Osteoblast (primary cell): ENCODE results near the gene ANKRD55. TPM values are rescaled to one million over a fixed set of nuclear protein-coding genes. Genes with fewer than 3 reads are reported as not detected.
"Not testable (repeated sequence)": the region's sequence is repeated elsewhere in the genome, so short reads cannot be mapped to it uniquely, and the experiment has no call there.

Source experiments
- DNase-seq: peaks from one replicate; pipeline ENCODE4 v3.0.0; 2011; ENCODE audit warnings: low spot score, mixed read lengths; ENCODE audit not compliant: insufficient read length; ENCODE audit errors: missing footprints
- H2AFZ ChIP-seq: 2 replicates; pipeline ENCODE4 v1.6.0; 2011; ENCODE audit warnings: mild to moderate bottlenecking, low read length
- H3K27ac ChIP-seq: 2 replicates; pipeline ENCODE4 v1.5.1; 2011; ENCODE audit warnings: mild to moderate bottlenecking, low read depth, low read length, moderate library complexity
- H3K27me3 ChIP-seq: 2 replicates; pipeline ENCODE4 v1.6.0; 2012; ENCODE audit warnings: mild to moderate bottlenecking, control low read depth, inconsistent platforms, low read length, moderate library complexity; ENCODE audit not compliant: insufficient read depth
- H3K36me3 ChIP-seq: 2 replicates; pipeline ENCODE4 v1.5.1; 2011; ENCODE audit warnings: mild to moderate bottlenecking, low read length, control low read depth, moderate library complexity; ENCODE audit not compliant: insufficient read depth
- H3K4me1 ChIP-seq: 2 replicates; pipeline ENCODE4 v1.5.1; 2011; ENCODE audit warnings: mild to moderate bottlenecking, low read length, control low read depth, moderate library complexity; ENCODE audit not compliant: insufficient read depth
- H3K4me2 ChIP-seq: 2 replicates; pipeline ENCODE4 v1.6.0; 2011; ENCODE audit warnings: mild to moderate bottlenecking, low read length; ENCODE audit not compliant: insufficient read depth
- H3K4me3 ChIP-seq: fragments of 200-600 bp; sonication (generic); 3 replicates; pipeline ENCODE4 v1.5.1; 2012; ENCODE audit warnings: mild to moderate bottlenecking, low read length, inconsistent platforms; ENCODE audit not compliant: insufficient read depth
- H3K79me2 ChIP-seq: 2 replicates; pipeline ENCODE4 v1.6.0; 2012; ENCODE audit warnings: mild to moderate bottlenecking, low read length, control low read depth, inconsistent platforms; ENCODE audit not compliant: insufficient read depth
- H3K9me3 ChIP-seq: 2 replicates; pipeline ENCODE4 v1.5.1; 2011; ENCODE audit warnings: low read depth, low read length, control low read depth
- H4K20me1 ChIP-seq: 2 replicates; pipeline ENCODE4 v1.6.0; 2012; ENCODE audit warnings: mild to moderate bottlenecking, low read length, control low read depth; ENCODE audit not compliant: insufficient read depth
- total RNA-seq: library from RNA; depleted of rRNA; stranded (reverse); fragments of >200 nt; gene quantifications from 2 replicates; pipeline ENCODE4 v1.2.3, GENCODE V29; 2012
- TF ChIP-seq, protein P1 (sequence below): IDR thresholded peaks from 2 replicates; pipeline ENCODE4 v1.5.1; 2011; ENCODE audit warnings: mild to moderate bottlenecking, low read depth, low read length, moderate library complexity; ENCODE audit errors: extremely low read depth

Gene ANKRD55
- total RNA-seq, 1 donor: not detected

DNA sequence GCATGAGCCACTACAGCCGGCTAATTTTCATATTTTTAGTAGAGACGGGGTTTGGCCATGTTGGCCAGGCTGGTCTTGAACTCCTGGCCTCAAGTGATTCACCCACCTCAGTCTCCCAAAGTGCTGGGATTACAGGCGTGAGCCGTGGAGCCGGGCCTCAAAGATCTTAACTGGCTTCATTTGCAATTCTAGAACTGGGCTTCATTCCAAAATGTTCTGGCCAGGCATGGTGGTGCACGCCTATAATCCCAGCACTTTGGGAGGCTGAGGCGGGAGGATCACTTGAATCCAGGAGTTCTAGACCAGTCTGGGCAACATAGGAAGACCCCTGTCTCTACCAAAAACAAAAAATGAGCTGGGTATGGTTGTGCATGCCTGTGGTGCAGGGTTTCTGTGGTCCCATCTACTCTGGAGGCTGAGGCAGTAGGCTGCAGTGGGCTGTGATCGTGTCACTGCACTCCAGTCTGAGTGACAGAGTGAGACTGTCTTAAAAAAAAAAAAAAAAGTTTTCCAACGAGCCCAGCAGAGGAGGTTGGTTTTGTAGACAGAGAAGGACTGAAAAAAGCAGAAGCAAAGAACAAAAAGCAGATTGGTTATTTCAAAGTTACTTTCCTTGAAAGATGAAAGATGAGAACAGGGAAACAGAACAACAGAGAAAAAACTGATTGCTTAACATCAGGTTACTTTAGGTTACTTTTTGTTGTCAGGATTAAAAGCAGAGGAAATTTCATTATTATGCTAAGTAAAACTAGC, 78.2 kb downstream of the ANKRD55 start:
- Histone ChIP-seq H3K27me3 (no peaks in the 10 kb centered on the region), H2AFZ (peak overlapping the region; percentile 41), H3K4me2 (no peak overlapping the region), H3K4me3 (no peak overlapping the region), H3K4me1 (peaks cover 5% of the 10 kb centered on the region), H4K20me1 (no peaks in the 10 kb centered on the region), H3K9me3 (no peaks in the 10 kb centered on the region), H3K79me2 (no peaks in the 10 kb centered on the region), H3K36me3 (no peaks in the 10 kb centered on the region), H3K27ac (no peak overlapping the region)
- no peak for DNase-seq
- TF ChIP-seq, protein P1, sequence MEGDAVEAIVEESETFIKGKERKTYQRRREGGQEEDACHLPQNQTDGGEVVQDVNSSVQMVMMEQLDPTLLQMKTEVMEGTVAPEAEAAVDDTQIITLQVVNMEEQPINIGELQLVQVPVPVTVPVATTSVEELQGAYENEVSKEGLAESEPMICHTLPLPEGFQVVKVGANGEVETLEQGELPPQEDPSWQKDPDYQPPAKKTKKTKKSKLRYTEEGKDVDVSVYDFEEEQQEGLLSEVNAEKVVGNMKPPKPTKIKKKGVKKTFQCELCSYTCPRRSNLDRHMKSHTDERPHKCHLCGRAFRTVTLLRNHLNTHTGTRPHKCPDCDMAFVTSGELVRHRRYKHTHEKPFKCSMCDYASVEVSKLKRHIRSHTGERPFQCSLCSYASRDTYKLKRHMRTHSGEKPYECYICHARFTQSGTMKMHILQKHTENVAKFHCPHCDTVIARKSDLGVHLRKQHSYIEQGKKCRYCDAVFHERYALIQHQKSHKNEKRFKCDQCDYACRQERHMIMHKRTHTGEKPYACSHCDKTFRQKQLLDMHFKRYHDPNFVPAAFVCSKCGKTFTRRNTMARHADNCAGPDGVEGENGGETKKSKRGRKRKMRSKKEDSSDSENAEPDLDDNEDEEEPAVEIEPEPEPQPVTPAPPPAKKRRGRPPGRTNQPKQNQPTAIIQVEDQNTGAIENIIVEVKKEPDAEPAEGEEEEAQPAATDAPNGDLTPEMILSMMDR: no peak

DNA sequence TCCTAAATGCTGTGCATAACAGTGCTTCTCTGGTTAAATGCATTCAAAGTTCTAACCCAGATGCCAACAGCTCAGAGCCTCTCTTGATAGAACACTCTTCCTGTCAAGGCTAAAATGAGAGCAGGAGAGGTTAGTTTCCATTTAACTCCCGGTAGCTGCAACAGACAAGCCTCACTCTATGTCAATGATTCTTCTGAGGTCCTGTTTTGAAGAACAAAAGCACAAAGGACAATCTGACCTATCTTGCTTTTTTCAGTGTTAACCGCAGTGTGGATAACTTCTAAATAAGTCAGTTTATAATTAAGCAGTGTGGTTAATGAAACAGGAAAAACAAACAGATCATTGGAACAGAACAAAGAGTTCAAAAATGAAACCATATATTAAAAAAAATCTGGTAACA, 80.7 kb downstream of the ANKRD55 start:
- Histone ChIP-seq H2AFZ (peak overlapping the region; percentile 89), H3K79me2 (no peaks in the 10 kb centered on the region), H3K4me2 (peak overlapping the region; percentile 45)

DNA sequence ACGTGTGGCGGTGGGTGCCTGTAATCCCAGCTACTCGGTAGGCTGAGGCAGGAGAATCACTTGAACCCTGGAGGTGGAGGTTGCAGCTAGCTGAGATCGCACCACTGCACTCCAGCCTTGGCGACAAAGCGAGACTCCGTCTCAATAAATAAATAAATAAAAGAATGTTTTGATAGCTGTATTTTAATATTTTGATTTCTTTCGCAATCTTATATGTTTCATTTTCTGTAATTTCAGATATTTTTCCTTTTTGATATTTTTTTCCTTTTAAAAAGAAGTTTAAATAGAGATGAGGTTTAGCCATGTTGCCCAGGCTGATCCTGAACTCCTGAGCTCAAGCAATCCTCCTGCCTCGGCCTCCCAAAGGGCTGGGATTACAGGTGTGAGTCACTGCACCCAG, 82.4 kb downstream of the ANKRD55 start:
- H3K27ac ChIP-seq, DNase-seq: not testable (repeated sequence)

More for the DNA sequence above, 80.7 kb downstream of the ANKRD55 start:
- no peaks in the 10 kb centered on the region for H3K36me3 ChIP-seq
- no peaks in the 10 kb centered on the region for H4K20me1 ChIP-seq
- H3K27ac ChIP-seq: no peak overlapping the region
- H3K9me3 ChIP-seq: no peaks in the 10 kb centered on the region
- H3K27me3 ChIP-seq: no peaks in the 10 kb centered on the region
- DNase-seq: peak; percentile 52
- TF ChIP-seq, protein P1: no peak
- H3K4me1 ChIP-seq: peaks cover 5% of the 10 kb centered on the region
- no peak overlapping the region for H3K4me3 ChIP-seq

DNA sequence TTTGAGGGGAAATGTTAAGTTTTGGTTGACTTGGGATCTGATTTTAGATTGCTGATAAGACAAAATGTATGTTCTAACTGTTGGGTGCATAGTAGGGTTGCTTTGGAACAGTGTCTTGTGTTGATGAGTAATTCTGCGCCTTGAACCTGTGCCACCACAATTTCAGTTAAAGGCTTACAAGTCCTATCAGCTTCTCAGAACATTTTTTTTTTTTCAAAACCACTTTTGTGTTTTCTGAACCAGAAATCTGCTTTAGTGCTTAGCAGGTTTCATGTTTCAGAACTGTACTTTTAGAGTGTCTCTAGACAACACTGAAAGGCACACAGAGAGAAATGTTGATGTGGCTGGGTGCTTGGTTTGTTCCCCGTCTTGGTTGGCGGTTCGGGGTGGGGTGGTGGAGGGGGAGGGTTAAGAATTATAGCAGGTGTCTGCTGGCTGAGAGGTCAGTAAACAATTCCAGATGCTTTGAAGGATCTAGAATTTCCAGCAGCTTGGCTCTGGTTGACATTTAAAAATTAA, 84.6 kb downstream of the ANKRD55 start:
- no peak for DNase-seq
- TF ChIP-seq, protein P1: no peak
- H3K9me3 ChIP-seq: no peaks in the 10 kb centered on the region
- H3K4me1 ChIP-seq: peaks cover 5% of the 10 kb centered on the region
- no peak overlapping the region for H2AFZ ChIP-seq
- no peaks in the 10 kb centered on the region for H3K79me2 ChIP-seq
- H3K27ac ChIP-seq: no peak overlapping the region
- H3K36me3 ChIP-seq: no peaks in the 10 kb centered on the region
- H3K4me2 ChIP-seq: no peak overlapping the region
- H3K4me3 ChIP-seq: no peak overlapping the region
- H4K20me1 ChIP-seq: no peaks in the 10 kb centered on the region
- no peaks in the 10 kb centered on the region for H3K27me3 ChIP-seq

More for the DNA sequence above, 82.4 kb downstream of the ANKRD55 start:
- H3K4me3 ChIP-seq, H4K20me1 ChIP-seq, H3K4me2 ChIP-seq, H3K79me2 ChIP-seq, H2AFZ ChIP-seq, H3K27me3 ChIP-seq, H3K36me3 ChIP-seq, H3K9me3 ChIP-seq, H3K4me1 ChIP-seq: not testable (repeated sequence)
